NT2/D1 (cell line): ENCODE results near the gene HSBP1.

Source experiments
- SUZ12 ChIP-seq: IDR thresholded peaks from 2 replicates; pipeline ENCODE4 v1.6.1; 2011; ENCODE audit not compliant: insufficient read length, insufficient read depth; ENCODE audit errors: extremely low read depth
- YY1 ChIP-seq: IDR thresholded peaks from 2 replicates; pipeline ENCODE4 v1.6.1; 2011; ENCODE audit not compliant: insufficient read length, insufficient read depth
- ZNF274 ChIP-seq: IDR thresholded peaks from 2 replicates; pipeline ENCODE4 v1.6.1; 2011; ENCODE audit warnings: mild to moderate bottlenecking, low read depth, low read length

- TF ChIP-seq ZNF274 (no peak), SUZ12 (no peak), YY1 (no peak)
Measured at GRCh38 chr16:83774066-83774465, 33.7 kb upstream of the HSBP1 start.
